Smooth muscle cell (in vitro differentiated cells): Measurements from ENCODE around the gene DIDO1. TPM values are rescaled to one million over a fixed set of nuclear protein-coding genes. Genes with fewer than 3 reads are reported as not detected.

Experiments
- DNase-seq: peaks from one replicate; lab custom pipeline; 2025; ENCODE audit not compliant: unreplicated experiment; lab: John Stamatoyannopoulos, UW
- H2AFZ ChIP-seq: fragments of 200-600 bp; sonication (generic); 2 replicates; pipeline ENCODE4 v1.6.0; 2016; ENCODE audit warnings: antibody characterized with exemption, low read depth, mild to moderate bottlenecking
- H3F3A ChIP-seq: fragments of 200-600 bp; sonication (generic); 2 replicates; pipeline ENCODE4 v1.6.0; 2017; ENCODE audit warnings: antibody characterized with exemption, low read depth
- H3K27ac ChIP-seq: fragments of 200-600 bp; sonication (generic); 2 replicates; pipeline ENCODE4 v1.5.1; 2016; ENCODE audit warnings: low read depth, mild to moderate bottlenecking
- H3K27me3 ChIP-seq: fragments of 200-600 bp; sonication (generic); 2 replicates; pipeline ENCODE4 v1.6.1; 2016; ENCODE audit warnings: low read depth, mild to moderate bottlenecking
- H3K36me3 ChIP-seq: fragments of 200-600 bp; sonication (generic); 2 replicates; pipeline ENCODE4 v1.5.1; 2016; ENCODE audit warnings: low read depth
- H3K4me1 ChIP-seq: fragments of 200-600 bp; sonication (generic); 2 replicates; pipeline ENCODE4 v1.5.1; 2016; ENCODE audit warnings: low read depth
- H3K4me2 ChIP-seq: fragments of 200-600 bp; sonication (generic); 2 replicates; pipeline ENCODE4 v1.6.0; 2016; ENCODE audit warnings: mild to moderate bottlenecking
- H3K4me3 ChIP-seq: fragments of 200-600 bp; sonication (generic); 2 replicates; pipeline ENCODE4 v1.5.1; 2016; ENCODE audit warnings: mild to moderate bottlenecking
- H3K79me2 ChIP-seq: fragments of 200-600 bp; sonication (generic); 2 replicates; pipeline ENCODE4 v1.6.0; 2016; ENCODE audit warnings: low read depth, mild to moderate bottlenecking
- H3K9ac ChIP-seq: fragments of 200-600 bp; sonication (generic); 2 replicates; pipeline ENCODE4 v1.6.0; 2016; ENCODE audit warnings: low read depth
- H3K9me3 ChIP-seq: fragments of 200-600 bp; sonication (generic); replicated peaks from 2 replicates; pipeline ENCODE4 v1.5.1; 2016; ENCODE audit warnings: low read depth
- H4K20me1 ChIP-seq: fragments of 200-600 bp; sonication (generic); 2 replicates; pipeline ENCODE4 v1.6.0; 2016; ENCODE audit warnings: low read depth
- CTCF ChIP-seq: fragments of 200-600 bp; sonication (generic); IDR thresholded peaks from 2 replicates; pipeline ENCODE4 v1.5.1; 2017; ENCODE audit warnings: borderline replicate concordance, mild to moderate bottlenecking, antibody characterized with exemption; ENCODE audit not compliant: insufficient read depth, poor library complexity, severe bottlenecking
- WGBS: methylation state at CpG from one replicate; pipeline ENCODE4 v1.1.7; 2016; ENCODE audit warnings: low lambda C conversion rate; 5-methylcytosine and 5-hydroxymethylcytosine counted together
- polyA plus RNA-seq: library from polyadenylated mRNA; unstranded; fragments of >200 nt; fragmentation: Nextera tagmentation; extraction: Ambion mirVana; gene quantifications from 2 replicates; pipeline ENCODE4 v1.2.1, GENCODE V29; 2016
- total RNA-seq: library from RNA; depleted of rRNA; stranded (reverse); fragments of >200 nt; gene quantifications from 2 replicates; pipeline ENCODE4 v1.2.3, GENCODE V29; 2014

Gene DIDO1
- total and polyA plus RNA-seq, 2 experiments from 2014 or later, result 16.0 to 25.8 TPM

GRCh38 chr20:62935204-62935967 is 9.1 kb upstream of the DIDO1 start:
- TF ChIP-seq CTCF, result no peak
- no peak overlapping the region for H3K9ac ChIP-seq
- no peak for DNase-seq
- H3K36me3 ChIP-seq, result no peaks in the 10 kb centered on the region
- 90% methylated on average over 12 of the region's 12 CpGs for WGBS
- no peak overlapping the region for H2AFZ ChIP-seq
- peak overlapping the region; percentile 98 for H3K27ac ChIP-seq
- peaks cover 19% of the 10 kb centered on the region for H3F3A ChIP-seq
- no peaks in the 10 kb centered on the region for H3K9me3 ChIP-seq
- H3K4me2 ChIP-seq, result peak overlapping the region; percentile 90
- peaks cover 94% of the 10 kb centered on the region for H3K79me2 ChIP-seq
- H3K27me3 ChIP-seq, result no peaks in the 10 kb centered on the region
- H4K20me1 ChIP-seq, result peaks cover 77% of the 10 kb centered on the region
- H3K4me3 ChIP-seq, result no peak overlapping the region
- H3K4me1 ChIP-seq, result peaks cover 29% of the 10 kb centered on the region

GRCh38 chr20:62933966-62934365 is 7.7 kb upstream of the DIDO1 start:
- Histone ChIP-seq H3K4me2 (no peak overlapping the region), H3K27me3 (no peaks in the 10 kb centered on the region), H4K20me1 (peaks cover 72% of the 10 kb centered on the region), H3K9me3 (no peaks in the 10 kb centered on the region), H3F3A (peaks cover 27% of the 10 kb centered on the region), H3K4me3 (no peak overlapping the region), H3K4me1 (peaks cover 20% of the 10 kb centered on the region), H3K79me2 (peaks cover 89% of the 10 kb centered on the region), H3K9ac (no peak overlapping the region), H3K27ac (no peak overlapping the region), H2AFZ (no peak overlapping the region), H3K36me3 (no peaks in the 10 kb centered on the region)
- 74% methylated on average over 3 of the region's 3 CpGs for WGBS
- no peak for TF ChIP-seq CTCF
- DNase-seq, result no peak

GRCh38 chr20:62931464-62931863 is 5.2 kb upstream of the DIDO1 start:
- peaks cover 29% of the 10 kb centered on the region for H3K4me1 ChIP-seq
- H3K4me2 ChIP-seq, result no peak overlapping the region
- H4K20me1 ChIP-seq, result peaks cover 86% of the 10 kb centered on the region
- no peak overlapping the region for H2AFZ ChIP-seq
- no peak for TF ChIP-seq CTCF
- H3K36me3 ChIP-seq, result no peaks in the 10 kb centered on the region
- DNase-seq, result no peak
- 85% methylated on average over 9 of the region's 9 CpGs for WGBS
- H3K9me3 ChIP-seq, result no peaks in the 10 kb centered on the region
- peaks cover 96% of the 10 kb centered on the region for H3K79me2 ChIP-seq
- H3K27me3 ChIP-seq, result no peaks in the 10 kb centered on the region
- peak overlapping the region; percentile 80 for H3K27ac ChIP-seq
- no peak overlapping the region for H3K9ac ChIP-seq
- peaks cover 22% of the 10 kb centered on the region for H3F3A ChIP-seq
- no peak overlapping the region for H3K4me3 ChIP-seq

GRCh38 chr20:62929051-62929538 is 2.8 kb upstream of the DIDO1 start:
- WGBS, result 2% methylated on average over 44 of the region's 44 CpGs
- DNase-seq, result peak; percentile 43
- peaks cover 80% of the 10 kb centered on the region for H4K20me1 ChIP-seq

More at GRCh38 chr20:62929051-62929538, 2.8 kb upstream of the DIDO1 start:
- Histone ChIP-seq H3K27me3 (no peaks in the 10 kb centered on the region), H3K9ac (peak overlapping the region; percentile 63), H3K4me1 (peaks cover 27% of the 10 kb centered on the region), H3K4me3 (peak overlapping the region; percentile 61), H3F3A (peaks cover 21% of the 10 kb centered on the region), H3K4me2 (peak overlapping the region; percentile 89), H3K27ac (peak overlapping the region; percentile 80), H2AFZ (peak overlapping the region; percentile 6), H3K9me3 (no peaks in the 10 kb centered on the region), H3K79me2 (peaks cover 94% of the 10 kb centered on the region), H3K36me3 (no peaks in the 10 kb centered on the region)
- no peak for TF ChIP-seq CTCF
